GM21528 (cell line): Measurements from ENCODE around the gene LNX1.

Experiments used
- ATAC-seq: cut with Tn5 transposase; IDR thresholded peaks from one replicate; pipeline ENCODE4 v1.9.1; 2021; ENCODE audit warnings: mild to moderate bottlenecking, moderate library complexity; ENCODE audit not compliant: unreplicated experiment, low FRiP score

LNX1 gene

DNA sequence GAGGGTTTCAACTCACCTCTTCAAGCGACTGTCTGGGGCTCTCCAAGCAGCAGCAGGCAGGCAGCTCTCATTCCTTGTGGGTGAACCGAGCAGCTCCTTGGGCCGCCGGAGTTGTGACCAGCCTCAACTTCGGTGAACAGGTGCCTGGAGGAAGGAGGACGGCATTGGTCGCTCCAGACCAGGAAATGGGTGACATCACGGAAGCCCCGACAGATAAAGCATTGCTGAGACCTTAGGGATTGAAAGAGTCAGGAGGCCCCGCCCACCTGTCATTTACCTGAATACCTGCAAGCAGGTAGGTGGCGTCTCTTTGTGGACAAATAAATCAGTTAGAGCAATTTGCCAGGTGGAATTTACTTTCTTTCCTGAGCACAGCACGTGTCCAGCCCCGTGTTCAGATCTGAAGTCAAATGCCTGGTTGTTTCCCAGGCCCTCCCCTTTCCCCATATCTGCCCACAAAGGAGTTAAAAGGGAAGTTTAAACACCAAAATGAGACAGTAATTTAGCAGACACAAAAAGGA lies at the start of gene LNX1:
LNX1 (minus strand) TSS at position 115 of the 521 bp plus-strand sequence. CDS start 17,484 bp downstream, outside the sequence.
- ATAC-seq: no peak

DNA sequence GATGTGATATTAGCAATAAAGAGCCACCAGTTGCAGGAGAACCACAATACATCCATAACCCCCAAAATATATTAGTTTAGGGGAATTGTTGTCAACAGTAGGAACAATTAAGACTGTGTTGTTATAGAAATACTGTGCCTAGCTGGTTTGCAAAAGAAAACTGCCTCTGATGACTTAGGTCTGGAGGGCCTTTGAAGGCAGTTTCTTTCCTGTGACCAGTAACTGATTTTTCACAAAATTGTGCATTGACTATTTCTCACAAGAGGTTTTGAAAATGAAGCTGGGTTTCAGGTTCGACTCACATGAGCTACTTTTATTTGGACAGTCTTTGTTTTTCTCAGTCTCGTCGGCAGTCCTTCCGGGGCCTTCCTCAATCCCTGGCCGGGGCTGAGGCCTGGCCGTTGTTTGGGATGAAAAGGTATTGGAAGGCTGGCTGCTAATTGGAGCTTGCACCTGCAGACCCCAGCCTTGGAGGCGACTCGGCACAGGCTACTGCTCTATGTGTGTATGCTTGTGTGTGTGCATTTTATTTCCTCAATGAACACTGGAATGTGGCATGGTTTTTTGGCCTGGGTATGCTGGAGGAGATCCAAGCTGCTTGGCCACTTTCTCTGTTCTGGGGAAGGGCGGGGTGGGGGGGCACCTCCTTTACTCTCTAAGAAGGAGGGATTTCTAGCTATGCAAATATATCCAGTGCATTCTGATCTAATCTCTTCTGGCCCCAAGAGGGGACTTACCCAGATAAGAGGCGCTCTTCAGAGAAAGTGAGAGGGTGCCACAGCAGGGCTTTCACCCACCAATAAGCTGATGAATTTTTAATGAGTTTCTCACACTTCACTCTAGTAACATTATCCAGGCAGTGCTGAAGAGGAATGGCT lies 49.5 kb upstream of the LNX1 start:
- peak; percentile 61 for ATAC-seq

DNA sequence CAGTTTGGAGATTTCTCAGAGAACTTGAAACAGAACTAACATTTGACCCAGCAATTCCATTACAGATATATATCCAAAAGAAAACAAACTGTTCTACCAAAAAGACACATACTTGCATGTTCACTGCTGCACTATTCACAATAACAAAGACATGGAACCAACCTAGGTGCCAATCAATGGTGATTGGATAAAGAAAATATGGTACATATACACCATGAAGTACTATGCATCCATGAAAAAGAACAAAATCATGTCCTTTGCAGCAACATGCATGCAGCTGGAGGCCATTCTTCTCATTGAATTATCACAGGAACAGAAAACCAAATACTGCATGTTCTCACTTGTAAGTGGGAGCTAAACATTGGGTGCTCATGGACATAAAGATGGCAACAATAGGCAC lies 47.6 kb upstream of the LNX1 start:
- no peak for ATAC-seq

DNA sequence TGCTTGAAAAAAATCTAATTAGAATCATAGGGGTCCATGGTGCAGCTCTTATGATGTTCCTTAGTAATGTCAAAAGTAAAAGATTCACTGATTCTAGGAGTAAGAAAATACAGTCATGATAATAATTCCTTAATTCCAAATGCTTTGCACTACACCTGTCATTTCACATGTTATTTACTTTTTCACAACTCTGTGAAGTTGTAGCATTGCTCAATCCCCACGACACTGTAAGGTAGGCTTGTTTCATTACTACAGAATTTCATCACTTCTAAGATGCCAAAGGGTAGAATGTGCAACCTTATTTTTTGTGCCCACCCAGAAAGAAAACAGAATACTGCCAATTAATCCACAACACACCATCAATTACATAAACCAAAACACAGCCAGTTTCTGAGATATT lies 46.1 kb upstream of the LNX1 start:
- no peak for ATAC-seq

DNA sequence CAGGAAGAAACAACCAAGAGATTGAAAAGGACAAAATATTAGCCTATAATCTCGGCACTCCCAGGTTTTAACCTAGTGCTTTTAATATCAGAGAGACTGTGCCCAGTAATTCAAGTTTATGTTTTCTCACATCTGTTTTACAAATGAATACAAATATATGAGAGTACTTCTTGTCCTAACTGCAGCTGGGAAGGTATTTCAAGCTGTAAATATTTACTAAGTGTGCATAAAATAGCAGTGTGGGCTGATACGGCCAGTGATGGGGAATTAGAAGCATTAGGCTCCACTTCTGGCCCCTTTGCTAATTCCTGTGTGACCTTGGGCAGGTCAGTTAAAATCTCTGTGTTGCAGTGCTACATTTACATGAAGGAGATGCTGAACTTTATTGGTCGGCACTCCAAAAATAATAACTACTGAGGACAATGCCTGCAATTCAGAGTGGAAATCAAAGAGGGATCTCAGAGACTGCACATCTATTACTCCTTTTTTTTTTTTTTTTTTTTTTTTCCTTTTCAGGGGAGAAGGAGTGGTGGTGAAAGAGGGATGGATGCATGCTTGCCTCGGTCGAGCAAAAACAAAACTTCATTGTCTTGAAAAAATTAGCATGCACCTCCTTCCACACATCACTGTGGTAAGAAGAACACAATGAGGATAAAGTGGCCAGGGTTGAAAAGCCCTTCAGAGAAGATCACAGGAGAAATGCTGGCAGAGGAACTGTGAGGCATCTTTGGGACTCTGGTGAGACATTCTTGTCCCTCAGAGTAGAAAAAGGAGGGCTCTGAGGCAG lies 44.6 kb upstream of the LNX1 start:
- no peak for ATAC-seq

DNA sequence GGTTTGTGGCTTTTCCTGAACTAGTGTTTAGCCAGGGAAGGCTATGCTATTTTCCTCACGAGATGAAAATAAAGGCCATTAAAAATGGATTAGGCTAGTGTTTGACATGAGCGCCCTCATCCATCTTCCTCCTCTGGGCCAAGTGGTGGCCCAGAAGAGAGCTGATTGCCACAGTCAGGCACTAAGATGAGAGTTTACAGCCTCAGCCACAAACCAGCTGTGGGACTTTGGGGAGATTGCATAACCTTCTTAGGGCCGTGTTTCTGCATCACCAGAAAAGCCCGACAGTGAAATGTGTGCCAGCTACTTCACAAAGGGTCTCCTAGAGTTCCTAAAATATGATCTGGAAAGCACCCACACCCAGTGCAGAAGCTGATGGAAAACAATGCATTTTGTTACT lies 42.3 kb upstream of the LNX1 start:
- ATAC-seq: no peak

DNA sequence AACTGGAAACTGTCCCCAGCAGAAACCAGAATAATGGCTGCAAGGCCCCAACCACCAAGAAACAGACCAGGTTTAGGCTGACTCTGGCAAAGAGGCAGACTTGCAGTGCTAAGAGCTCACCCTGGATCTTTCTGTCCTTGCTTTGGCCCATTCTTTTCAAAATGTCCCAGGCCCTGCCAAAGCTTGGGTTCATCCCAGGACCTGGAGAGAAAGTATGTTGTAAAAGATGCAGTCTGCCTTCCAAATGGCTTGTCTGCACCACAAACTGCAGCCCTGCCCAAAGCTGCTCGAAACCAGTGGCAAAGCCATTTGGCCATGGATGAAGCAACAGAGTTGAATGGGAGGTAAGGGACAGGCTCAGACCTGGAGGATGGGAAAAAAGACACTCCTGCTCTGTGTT lies 38.0 kb upstream of the LNX1 start:
- no peak for ATAC-seq

DNA sequence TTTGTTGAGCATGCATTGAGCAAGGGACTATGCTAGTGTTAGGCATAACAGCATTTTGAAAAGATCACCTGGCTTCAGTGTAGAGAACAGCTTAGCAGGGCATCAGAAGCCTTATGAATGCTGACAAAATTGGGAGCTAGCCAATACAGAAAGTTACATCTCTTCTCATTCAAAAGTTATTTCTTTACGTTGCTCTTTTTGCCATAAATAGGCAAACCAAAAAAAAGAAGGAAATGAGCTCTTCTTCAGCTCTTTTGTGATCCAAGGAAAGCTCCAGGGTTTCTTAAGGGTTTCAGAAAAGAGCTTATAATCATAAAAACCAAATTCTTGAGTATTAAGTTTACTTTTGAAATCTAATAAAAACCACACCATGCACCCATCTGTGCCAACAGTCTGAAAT lies 35.2 kb upstream of the LNX1 start:
- ATAC-seq: no peak

DNA sequence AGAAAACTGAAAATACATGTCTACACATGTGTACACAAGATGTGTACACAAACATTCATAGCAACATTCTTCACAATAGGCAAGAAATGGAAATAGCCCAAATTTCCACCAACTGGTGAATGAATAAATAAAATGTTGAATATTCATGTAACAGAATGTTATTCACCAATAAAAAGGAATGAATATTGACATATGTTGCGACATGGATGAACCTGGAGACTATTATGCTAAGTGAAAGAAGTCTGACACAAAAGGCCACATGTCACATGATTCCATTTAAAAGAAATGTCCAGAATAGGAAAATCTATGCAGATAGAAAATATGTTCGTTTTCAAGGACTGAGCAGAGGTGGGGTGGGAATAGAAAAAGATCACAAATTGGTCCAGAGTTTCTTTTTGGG lies 34.6 kb upstream of the LNX1 start:
- ATAC-seq: no peak

DNA sequence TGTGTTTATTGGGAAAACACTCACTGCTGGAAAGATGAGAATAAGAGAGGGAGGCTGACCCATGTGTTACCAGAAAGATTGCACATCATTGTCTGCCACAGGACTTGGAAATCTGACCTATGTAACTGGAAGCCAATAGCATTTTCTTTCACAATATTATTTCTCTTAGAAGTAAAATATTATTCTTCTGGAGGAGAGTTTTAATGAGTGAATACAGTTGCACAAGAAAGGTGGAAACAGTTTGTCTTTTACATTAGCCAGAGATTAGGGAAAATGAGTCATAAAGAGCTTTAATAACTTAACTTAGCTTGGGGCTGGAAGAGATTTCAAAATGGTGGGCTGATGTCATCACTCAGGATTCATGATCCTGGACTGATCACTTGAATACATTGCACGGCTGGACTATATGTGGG lies 31.5 kb upstream of the LNX1 start:
- ATAC-seq: no peak

DNA sequence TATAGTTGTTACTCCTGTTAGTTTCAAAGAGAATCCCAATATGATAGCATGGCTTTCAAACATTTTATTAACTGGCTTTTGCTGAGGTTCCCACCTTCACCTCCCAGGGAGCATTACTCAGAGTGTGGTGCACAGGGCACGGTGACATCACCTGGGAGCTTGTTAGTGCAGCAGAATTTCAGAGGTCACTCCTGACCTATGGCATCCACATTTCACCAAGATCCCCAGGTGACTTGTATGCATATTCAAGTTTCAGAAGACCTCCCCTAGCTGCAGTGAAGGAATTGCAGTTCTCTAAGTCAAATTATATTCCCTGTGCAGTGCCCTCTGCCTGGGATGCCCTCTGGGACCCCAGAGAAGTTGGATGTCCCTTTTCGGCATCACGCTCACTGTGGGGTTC lies 29.7 kb upstream of the LNX1 start:
- ATAC-seq: no peak

DNA sequence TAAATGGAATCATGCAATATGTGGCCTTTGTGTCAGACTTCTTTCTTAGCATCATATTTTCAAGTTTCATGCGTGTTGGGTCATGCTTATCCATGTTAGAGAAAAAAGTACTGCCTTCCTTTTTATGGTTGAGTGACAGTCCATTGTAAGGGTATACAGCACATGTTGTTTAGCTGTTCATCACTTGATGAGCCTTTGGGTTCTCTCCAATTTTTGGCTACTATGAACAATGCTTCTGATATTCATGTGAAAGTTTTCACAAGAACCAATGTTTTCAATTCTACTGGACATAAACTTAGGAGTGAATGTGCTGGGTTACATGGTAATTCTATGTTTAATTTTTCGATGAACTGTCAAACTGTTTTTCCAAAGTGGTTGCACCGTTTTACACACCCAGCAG lies 28.1 kb upstream of the LNX1 start:
- ATAC-seq: no peak

DNA sequence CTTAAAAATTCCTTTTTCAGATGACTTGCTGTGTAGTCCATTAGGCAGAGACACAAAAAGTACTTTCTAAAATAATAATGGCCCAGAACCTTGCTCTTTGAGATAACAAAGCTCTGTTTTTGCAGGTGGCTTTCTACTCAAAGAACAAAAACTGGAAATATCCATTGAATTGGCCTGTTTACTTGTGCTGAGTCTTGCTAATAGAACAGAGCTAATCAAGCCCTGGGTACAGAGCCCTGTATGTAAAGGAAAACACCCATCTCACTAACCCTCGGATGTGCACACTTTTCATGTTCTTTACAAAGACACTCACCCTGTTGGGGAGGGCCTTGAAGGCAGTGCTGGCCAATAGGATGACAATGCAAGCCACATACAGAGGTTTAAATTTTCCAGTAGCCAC lies 27.0 kb upstream of the LNX1 start:
- ATAC-seq: no peak

DNA sequence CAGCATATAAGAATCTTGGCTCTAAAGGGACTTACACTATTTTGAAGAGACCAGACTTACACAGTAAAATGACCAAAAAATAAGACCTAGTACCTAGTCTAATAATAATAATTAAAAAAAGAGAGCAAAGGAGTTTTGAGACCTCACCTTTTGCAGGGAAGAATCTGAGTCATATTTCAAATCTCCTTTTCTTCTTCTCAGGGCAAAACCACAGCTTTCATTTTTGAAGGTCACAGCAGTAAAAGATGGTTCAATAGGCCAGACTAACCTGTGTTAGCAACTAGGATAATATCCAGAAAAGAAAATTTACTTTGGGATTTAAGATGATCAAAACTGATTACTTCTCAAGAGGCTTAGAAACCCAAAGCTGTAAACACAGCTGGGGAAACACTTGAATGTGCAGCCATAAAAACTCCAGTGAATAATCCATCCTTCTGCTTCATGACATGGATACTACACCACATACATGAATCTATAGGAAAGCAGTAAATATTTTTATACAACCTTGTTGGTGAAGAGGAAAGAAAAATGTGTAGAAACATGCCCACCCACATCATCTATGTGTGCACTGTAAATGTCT lies 25.9 kb upstream of the LNX1 start:
- ATAC-seq: no peak

DNA sequence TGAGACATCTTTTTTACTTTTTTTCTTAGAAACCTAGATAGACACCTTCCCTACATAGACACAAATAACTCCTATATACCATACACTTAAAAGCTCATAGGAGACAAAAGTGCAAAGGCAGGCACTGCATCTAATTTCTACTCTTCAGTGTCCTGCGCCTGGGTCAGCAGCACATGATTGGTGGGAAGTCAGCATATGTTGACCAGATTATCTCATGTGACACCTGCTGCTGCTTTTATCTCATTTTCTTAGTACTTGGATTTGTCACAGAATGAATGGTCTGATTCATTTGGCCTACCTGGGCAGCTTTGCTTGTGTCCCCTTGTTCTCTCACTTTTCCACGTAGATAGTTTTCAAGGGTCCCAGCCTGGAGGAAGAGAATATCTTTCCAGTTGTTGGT lies 24.9 kb upstream of the LNX1 start:
- ATAC-seq: no peak

DNA sequence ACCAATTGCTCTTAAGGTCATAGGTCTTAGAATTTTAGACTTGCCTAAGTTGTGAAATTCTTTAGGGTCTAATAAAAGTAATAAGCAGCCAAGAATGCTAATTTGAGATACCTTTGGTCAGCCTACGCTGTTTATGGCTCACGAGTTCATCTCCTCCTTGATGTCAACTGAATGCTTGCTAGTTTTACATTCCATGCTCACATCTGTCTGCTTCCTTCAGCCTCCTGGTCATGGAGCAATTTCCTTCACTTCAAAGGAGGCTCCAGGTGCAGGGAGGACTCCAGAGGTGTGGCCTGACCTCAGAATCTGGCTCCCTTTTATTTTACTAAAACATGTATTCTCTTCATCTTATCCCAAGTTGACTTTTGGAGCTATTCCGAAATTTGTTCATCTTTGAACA lies 23.3 kb upstream of the LNX1 start:
- no peak for ATAC-seq

DNA sequence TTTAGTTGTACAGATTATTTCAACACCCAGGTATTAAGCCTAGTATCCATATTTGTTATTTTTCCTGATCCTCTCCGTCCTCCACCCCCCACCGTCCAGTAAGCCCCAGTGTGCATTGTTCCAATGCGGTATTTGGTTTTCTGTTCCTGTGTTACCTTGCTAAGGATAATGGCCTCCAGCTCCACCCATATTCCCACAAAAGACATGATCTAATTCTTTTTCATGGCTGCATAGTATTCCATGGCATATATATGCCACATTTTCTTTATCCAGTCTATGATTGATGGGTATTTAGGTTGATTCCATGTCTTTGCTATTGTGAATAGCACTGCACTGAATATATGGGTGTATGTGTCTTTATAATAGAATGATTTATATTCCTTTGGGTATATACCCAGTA lies 22.1 kb upstream of the LNX1 start:
- no peak for ATAC-seq

DNA sequence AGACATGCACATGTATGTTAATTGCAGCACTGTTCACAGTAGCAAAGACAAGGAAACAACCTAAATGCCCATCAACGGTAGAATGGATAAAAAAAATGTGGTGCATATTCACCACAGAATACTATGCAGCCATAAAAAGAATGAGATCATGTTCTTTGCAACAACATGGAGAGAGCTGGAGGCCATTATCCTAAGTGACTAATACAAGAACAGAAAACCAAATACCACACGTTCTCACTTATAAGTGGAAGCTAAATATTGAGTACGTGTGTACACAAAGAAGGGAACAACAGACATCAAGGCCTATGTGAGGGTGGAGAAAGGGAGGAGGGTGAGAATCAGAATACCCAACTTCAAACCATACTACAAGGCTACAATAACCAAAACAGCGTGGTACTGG lies 17.4 kb upstream of the LNX1 start:
- no peak for ATAC-seq

DNA sequence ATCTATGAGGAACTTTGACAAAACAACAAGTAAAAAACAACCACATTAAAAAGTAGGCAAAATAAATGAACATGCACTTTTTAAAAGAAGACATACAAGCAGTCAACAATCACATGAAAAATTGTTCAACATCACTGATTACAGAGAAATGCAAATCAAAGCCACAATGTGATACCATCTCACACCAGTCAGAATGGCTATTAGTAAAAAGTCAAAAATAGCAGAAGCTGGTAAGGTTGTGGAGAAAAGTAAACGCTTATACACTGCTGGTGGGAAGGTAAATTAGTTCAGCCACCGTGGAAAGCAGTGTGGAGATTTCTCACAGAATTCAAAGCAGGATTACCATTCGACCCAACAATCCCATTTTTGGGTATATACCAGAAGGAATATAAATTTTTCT lies 17.0 kb upstream of the LNX1 start:
- ATAC-seq: no peak

DNA sequence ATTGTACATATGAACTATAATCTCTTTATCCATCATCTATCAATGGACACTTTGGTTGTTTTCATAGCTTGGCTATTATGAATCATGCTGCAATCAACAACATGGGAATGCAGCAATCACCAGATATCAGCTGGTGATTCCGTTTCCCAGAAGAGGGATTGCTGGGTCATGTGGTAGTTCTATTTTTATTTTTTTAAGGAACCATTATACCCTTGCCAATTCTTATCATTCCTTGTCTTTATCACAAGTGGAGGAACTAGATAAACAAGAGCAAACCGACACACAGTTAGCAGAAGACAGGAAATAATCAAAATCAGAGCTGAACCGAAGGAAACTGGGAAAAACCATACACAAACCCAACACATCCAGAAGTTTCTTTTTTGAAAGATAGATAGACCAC lies 14.5 kb upstream of the LNX1 start:
- ATAC-seq: no peak

DNA sequence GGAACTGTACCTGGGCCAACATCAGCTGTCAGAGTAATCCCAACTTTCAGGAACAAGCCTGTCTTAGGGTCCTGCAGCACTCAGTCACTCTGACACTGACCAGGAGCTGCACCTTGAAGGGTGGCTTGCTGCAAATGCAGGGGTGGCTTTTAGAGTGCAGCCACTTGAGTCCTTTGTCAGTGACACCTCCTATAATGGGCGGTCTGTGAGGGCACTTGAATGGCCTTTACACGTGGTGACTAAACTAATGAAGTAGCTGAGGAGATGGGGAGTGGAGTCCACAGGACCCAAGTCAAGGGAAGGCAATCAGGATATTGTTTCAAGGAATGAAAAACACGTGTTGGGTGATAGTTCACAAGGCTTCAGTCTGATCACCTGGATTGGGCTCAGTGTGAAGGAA lies 11.1 kb upstream of the LNX1 start:
- ATAC-seq: no peak
